Aorta (tissue), 5 donors: Measurements from ENCODE around the gene HNRNPH1. TPM values are rescaled to one million over a fixed set of nuclear protein-coding genes. Genes with fewer than 3 reads are reported as not detected.
A peak's percentile ranks its signal among the peaks of the same experiment; 100 is the strongest.

Experiments
- ATAC-seq: fragments of 200-7000 bp; cut with Tn5 transposase; one replicate; pipeline ENCODE4 v1.9.1; 2022; ENCODE audit warnings: moderate library complexity; ENCODE audit not compliant: low FRiP score
- DNase-seq, 2 donors: peaks; one replicate each; pipeline ENCODE4 v3.0.0-alpha.2; 2020
- H3K27ac ChIP-seq, 2 donors: one replicate each; pipeline ENCODE4 v1.5.1; 2013; ENCODE audit warnings: low read length in 2 of 2, mild to moderate bottlenecking in 2 of 2, moderate library complexity in 2 of 2, control low read depth in 1 of 2, inconsistent platforms in 1 of 2, low read depth in 1 of 2
- H3K27me3 ChIP-seq, 2 donors: one replicate each; pipeline ENCODE4 v1.6.1; 2013; ENCODE audit warnings: control low read depth in 1 of 2, low read length in 1 of 2, mild to moderate bottlenecking in 1 of 2, moderate library complexity in 1 of 2; ENCODE audit not compliant: insufficient read depth in 2 of 2, control insufficient read depth in 1 of 2
- H3K36me3 ChIP-seq, 2 donors: one replicate each; pipeline ENCODE4 v1.6.1; 2013; ENCODE audit warnings: control low read depth in 1 of 2, low read length in 1 of 2, mild to moderate bottlenecking in 1 of 2; ENCODE audit not compliant: insufficient read depth in 2 of 2, control insufficient read depth in 1 of 2
- H3K4me1 ChIP-seq, 2 donors: one replicate each; pipeline ENCODE4 v1.6.1; 2013; ENCODE audit warnings: low read length in 2 of 2, control low read depth in 1 of 2, mild to moderate bottlenecking in 1 of 2, moderate library complexity in 1 of 2; ENCODE audit not compliant: insufficient read depth in 2 of 2, control insufficient read depth in 1 of 2
- H3K4me3 ChIP-seq, 2 donors: one replicate each; pipeline ENCODE4 v1.5.1; 2013; ENCODE audit warnings: low read length in 2 of 2, control low read depth in 1 of 2, mild to moderate bottlenecking in 1 of 2
- H3K9me3 ChIP-seq: one replicate; pipeline ENCODE4 v1.6.1; 2013; ENCODE audit warnings: mild to moderate bottlenecking, low read length; ENCODE audit not compliant: control insufficient read depth
- WGBS, 2 donors: extraction: QIAGEN DNeasy Blood & Tissue Kit; methylation state at CpG; one replicate each; pipeline ENCODE4 v1.1.7; 2013; 5-methylcytosine and 5-hydroxymethylcytosine counted together
- intact Hi-C, 2 donors: fragments of 100-400 bp; cut with DNase I; formaldehyde crosslinking; loops; one replicate each; pipeline versions ENCODE4 v1.14.2 to v1.15.0; 2022
- polyA plus RNA-seq, 2 donors: library from polyadenylated mRNA; stranded (reverse); fragments of 200-250 nt; gene quantifications; one replicate each; pipeline ENCODE4 v1.2.3, GENCODE V29; 2013
- total RNA-seq, 2 donors: library from RNA; stranded (reverse); fragmentation: NEBNext Ultra II Directional; extraction: Animal tissue kit (Norgen Biotek cat#: 25700); gene quantifications; one replicate each; pipeline ENCODE4 v1.2.1, GENCODE V29; 2021
- donor health status: healthy with polysubstance abuse.
- donor health status: Bipolar disorder and iron deficiency.
- donor health status: DM: no; HTN: no; CAD: no.
- donor health status: DM: no; HTN: no; CAD: no.
- donor health status: DM: yes; HTN: yes; CAD: no.

Gene HNRNPH1
- total and polyA plus RNA-seq, 4 donors, result 141 to 680 (median 404) TPM

DNA sequence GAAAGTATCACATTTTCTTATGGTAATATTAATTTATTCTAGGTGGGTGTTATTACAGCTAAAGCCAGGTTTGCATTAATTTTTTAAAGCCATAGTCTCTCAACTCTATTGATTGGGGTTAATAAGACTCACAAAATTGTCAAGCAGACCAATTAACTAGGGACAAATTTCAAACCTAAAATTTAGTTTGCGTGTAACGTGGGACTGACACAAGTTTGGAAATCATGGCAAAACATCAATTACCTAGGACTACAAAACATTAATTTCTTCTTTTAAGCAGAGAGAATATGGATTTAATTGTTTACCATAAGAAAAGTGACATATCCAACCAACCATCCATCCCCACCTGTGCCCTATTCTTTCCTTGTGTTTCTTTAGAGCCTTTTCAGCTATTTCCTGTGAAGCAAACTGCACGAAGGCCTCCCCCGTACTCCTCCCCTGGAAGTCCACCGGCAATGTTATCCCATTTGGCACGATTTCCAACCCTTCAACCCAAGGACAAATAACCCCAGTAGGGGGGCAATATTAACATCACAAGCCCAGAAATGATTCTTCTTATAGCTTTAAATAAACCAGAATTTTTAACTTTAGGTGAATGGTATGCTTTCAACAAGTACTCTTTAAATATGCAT is 4.4 kb downstream of the HNRNPH1 start:
- Histone ChIP-seq H3K36me3 (peaks cover 2 to 8% of the 10 kb centered on the region in 2 donors), H3K9me3 (no peaks in the 10 kb centered on the region), H3K27ac (peak overlapping the region in 1 of 2 donors; percentile 38), H3K27me3 (no peaks in the 10 kb centered on the region), H3K4me1 (no peaks in the 10 kb centered on the region), H3K4me3 (peak overlapping the region in 1 of 2 donors; percentile 55)
- peak in 1 of 2 donors; percentile 15 for DNase-seq
- ATAC-seq, result no peak
- 3 to 4% methylated on average over 6 of the region's 6 CpGs for WGBS, 2 donors
- intact Hi-C loops, result no loop called here

- Histone ChIP-seq H3K27me3 (no peaks in the 10 kb centered on the region), H3K9me3 (no peaks in the 10 kb centered on the region), H3K4me3 (no peak overlapping the region), H3K4me1 (no peaks in the 10 kb centered on the region), H3K27ac (no peak overlapping the region), H3K36me3 (peaks cover 5 to 12% of the 10 kb centered on the region in 2 donors)
- intact Hi-C loops, result no loop called here
- ATAC-seq (no peak), DNase-seq (peak in 1 of 2 donors; percentile 22)
- 51 to 67% methylated on average over 7 of the region's 7 CpGs for WGBS, 2 donors
These were observed 5.5 kb downstream of the HNRNPH1 start for GRCh38 chr5:179617930-179618329.

DNA sequence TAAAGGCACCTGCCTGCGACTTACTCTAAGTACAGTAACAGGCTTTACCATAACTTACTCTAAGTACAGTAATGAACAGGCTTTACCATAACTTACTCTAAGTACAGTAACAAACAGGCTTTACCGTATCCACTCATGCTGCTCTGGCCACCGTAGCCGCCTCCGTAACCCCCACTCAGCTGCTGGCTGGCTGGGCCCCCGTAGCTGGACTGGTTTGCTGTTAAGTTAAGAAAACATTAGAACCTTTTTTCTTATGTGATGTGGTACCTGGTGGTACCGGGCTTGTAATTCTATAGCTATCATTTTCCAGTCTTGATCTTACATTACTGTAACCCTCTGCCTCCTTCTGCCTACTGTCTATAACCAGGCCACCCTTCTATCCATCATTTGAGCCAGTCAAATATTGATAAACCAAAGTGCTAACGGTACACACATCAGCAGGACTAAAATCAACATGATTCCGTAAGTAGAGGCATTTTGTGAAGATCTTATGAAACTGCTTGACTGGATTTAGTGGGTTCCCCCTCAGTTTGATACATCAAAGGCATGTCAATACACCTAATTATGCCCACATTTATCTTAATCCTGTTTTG is 7.4 kb downstream of the HNRNPH1 start:
- H3K4me1 ChIP-seq, result no peaks in the 10 kb centered on the region
- no peaks in the 10 kb centered on the region for H3K9me3 ChIP-seq
- H3K27me3 ChIP-seq, result no peaks in the 10 kb centered on the region
- intact Hi-C loops, result no loop called here
- H3K36me3 ChIP-seq, result peaks cover 5 to 12% of the 10 kb centered on the region in 2 donors
- 58 to 62% methylated on average over 9 of the region's 9 CpGs for WGBS, 2 donors
- H3K4me3 ChIP-seq, result no peak overlapping the region
- peak overlapping the region in 1 of 2 donors; percentile 6 for H3K27ac ChIP-seq
- DNase-seq, result peak in 1 of 2 donors; percentile 75
- no peak for ATAC-seq

DNA sequence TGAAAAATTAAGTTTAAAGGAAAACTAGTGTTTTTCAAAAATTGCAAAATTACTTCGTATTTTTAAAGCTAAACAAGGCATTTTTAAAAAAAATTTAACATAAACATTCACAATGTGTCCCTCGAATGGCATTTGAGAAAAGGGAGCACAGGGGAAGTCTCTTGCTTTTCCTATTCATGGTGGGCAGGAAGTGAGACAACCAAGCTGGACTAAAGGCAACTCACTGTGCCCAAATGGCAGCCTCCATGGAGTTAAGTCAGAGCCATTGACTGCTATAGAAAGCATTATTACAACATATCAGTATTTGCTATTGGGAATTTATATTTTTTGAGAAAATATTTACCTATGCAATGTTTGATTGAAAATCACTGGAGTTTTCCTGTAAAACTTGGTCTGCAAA is 8.3 kb downstream of the HNRNPH1 start:
- Histone ChIP-seq H3K36me3 (peaks cover 3 to 15% of the 10 kb centered on the region in 2 donors), H3K4me1 (no peaks in the 10 kb centered on the region)

DNA sequence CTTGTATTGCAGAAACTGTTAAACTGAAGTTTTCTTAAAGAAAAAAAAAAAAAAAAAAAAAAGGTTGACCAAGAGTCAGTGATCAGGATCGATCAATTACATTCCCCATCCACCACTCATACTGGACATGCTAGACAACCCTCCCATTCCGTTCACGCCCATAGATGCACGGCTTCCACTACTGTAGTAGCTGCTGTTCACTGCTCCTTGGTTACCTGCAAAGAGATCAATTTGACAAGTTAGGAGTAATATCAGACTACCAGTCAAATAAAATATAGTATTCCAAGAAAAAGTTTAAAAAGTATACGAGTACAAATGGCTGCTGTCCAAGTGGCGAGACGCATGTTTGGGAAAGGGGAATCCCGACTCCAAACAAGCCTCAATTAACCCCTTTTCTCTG is 8.7 kb downstream of the HNRNPH1 start:
- ATAC-seq, result no peak
- Histone ChIP-seq H3K27ac (no peak overlapping the region), H3K4me3 (no peak overlapping the region), H3K27me3 (no peaks in the 10 kb centered on the region), H3K4me1 (no peaks in the 10 kb centered on the region), H3K36me3 (peaks cover 3 to 19% of the 10 kb centered on the region in 2 donors), H3K9me3 (no peaks in the 10 kb centered on the region)
- DNase-seq, result peak in 1 of 2 donors; percentile 30
- intact Hi-C loops, result no loop called here
- WGBS, 2 donors, result 40 to 44% methylated on average over 8 of the region's 8 CpGs

More for the DNA sequence above, 8.3 kb downstream of the HNRNPH1 start:
- 26 to 32% methylated on average over 2 of the region's 2 CpGs for WGBS, 2 donors
- no peak overlapping the region for H3K27ac ChIP-seq
- no peaks in the 10 kb centered on the region for H3K9me3 ChIP-seq
- ATAC-seq (no peak), DNase-seq (no peak)
- no peaks in the 10 kb centered on the region for H3K27me3 ChIP-seq
- no peak overlapping the region for H3K4me3 ChIP-seq
- intact Hi-C loops, result no loop called here

DNA sequence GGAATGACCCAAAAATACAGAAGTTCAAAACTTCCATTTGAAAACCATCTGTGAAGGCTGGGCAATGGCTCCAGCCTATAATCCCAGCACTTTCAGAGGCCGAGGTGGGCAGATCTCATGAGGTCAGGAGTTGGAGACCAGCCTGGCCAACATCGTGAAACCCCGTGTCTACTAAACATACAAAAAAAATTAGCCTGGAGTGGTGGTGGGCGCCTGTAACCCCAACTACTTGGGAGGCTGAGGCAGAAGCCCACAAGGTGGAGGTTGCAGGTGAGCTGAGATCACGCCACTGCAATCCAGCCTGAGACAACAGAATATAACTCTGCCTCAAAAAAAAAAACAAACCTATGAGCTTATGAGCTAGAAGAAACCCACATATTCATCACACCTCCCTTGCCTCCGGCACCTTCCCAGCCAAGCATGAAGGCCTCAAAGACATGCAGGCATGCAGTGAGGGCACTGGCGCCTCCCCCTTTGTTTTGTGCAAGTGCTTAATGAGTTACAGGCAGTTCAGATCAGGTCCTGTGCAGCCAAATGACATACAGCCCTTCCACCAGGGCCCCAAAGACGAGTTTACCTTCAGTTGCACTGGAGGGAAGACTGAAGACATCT is 9.9 kb downstream of the HNRNPH1 start:
- intact Hi-C loops, result no loop called here
- Histone ChIP-seq H3K36me3 (peaks cover 7 to 22% of the 10 kb centered on the region in 2 donors), H3K27ac (peak overlapping the region in 1 of 2 donors; percentile 11), H3K9me3 (no peaks in the 10 kb centered on the region), H3K4me1 (no peaks in the 10 kb centered on the region), H3K27me3 (no peaks in the 10 kb centered on the region), H3K4me3 (no peak overlapping the region)
- ATAC-seq (no peak), DNase-seq (no peak)
- WGBS, 2 donors, result 61 to 62% methylated on average over 8 of the region's 8 CpGs

DNA sequence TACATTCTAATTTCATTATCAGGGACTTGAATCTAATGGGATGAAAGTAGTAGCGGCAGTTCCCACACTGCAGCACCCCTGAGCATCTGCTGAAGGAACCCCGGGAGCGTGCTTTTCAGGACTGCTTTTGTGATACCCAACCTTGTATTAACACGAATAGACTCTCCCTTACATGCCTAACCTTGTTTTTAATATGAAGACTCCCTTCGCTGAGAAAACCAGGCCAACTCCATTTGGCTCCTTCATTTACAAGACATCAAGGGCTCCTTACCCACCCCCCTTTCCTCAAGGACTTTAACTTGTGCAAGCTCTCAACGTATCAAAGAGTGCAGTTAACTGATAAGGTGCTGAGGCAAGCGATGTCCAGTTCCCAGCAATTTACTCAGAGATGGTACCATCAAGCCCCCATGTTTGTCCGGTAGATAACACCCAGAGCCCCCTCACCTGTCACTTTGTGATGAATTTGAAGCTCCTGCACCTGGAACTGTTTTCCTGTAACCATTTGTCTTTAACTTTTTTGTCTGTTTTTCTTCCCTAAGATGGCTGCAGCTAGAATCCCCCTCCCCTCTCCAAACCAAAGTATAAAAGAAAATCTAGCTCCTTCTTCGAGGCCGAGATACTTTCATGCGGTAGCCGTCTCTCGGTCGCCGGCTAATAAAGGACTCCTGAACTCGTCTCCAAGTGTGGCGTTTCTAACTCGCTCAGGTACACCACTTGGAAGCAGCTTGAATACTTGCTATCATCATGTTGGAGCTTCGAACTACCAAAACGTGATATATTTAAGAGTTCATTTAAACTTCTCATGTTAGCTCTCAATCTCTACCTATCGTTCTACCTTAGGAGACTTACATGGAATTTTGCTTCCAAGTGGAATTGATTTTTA is 10.7 kb downstream of the HNRNPH1 start:
- Histone ChIP-seq H3K4me1 (no peaks in the 10 kb centered on the region), H3K27ac (no peak overlapping the region), H3K27me3 (no peaks in the 10 kb centered on the region), H3K4me3 (no peak overlapping the region), H3K9me3 (no peaks in the 10 kb centered on the region), H3K36me3 (peaks cover 7 to 20% of the 10 kb centered on the region in 2 donors)
- ATAC-seq (no peak), DNase-seq (no peak)
- intact Hi-C loops, result no loop called here
- WGBS, 2 donors, result 81 to 83% methylated on average over 21 of the region's 21 CpGs

GRCh38 chr5:179610903-179611265 is 12.6 kb downstream of the HNRNPH1 start:
- ATAC-seq, result no peak
- intact Hi-C loops, result no loop called here
- Histone ChIP-seq H3K27ac (no peak overlapping the region), H3K9me3 (no peaks in the 10 kb centered on the region), H3K4me3 (no peak overlapping the region), H3K4me1 (no peaks in the 10 kb centered on the region), H3K36me3 (peaks cover 7 to 18% of the 10 kb centered on the region in 2 donors), H3K27me3 (no peaks in the 10 kb centered on the region)
- no peak for DNase-seq
